Measurements from ENCODE around the gene CLDN14. TPM values are rescaled to one million over a fixed set of nuclear protein-coding genes. Genes with fewer than 3 reads are reported as not detected.

The CLDN14 gene
- total and polyA plus RNA-seq, 12 donors = 0.22 TPM; not detected in 11

DNA sequence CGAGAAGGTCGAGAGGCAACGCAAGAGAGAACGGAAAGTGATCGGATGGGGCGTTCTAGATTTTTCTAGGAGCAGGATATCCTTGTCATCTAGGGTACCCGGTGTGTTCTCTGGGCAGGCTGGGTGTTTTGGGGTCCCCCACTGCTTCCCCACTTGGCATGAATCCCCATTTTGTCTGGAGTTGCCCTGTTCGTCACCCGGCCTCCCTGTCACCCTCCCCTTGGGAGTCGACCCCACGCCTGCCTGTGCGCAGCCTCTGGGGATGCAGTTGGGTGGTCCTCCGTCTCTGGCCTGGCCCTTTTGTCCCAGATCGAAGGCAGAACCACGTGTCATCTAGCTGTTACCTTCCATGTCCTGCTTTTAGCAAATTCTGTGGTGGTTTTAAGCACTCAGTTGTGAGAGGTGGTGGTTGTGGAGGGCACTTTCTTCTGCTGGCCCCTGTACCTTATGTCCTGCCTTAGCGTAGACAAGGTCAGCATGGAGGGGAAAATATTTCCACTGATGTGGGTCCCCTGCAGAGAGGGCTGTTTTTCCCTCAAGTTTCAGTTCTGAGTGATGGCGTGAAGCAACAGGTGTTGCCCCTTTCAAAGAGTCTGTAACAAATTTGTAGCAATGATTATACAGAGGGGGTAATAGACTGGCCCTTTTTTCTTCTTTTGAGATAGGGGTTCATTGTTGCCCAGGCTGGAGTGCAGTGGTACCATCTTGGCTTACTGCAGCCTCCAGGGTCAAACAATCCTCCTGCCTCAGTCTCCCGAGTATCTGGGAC, 59.2 kb downstream of the CLDN14 start:
- DNase-seq = no peak
- 87 to 92% (median 90%) methylated on average over 18 of the region's 18 CpGs for WGBS, 4 donors
- no peak overlapping the region for H3K27ac ChIP-seq
- intact Hi-C loops (cut with DNase I) = loop anchor here (5.0 kb wide), 2 partner anchors 82 to 172 kb away; no protein-coding TSS in a partner anchor
- H3K9me3 ChIP-seq (replicated peaks in 1 of 3) = no peaks in the 10 kb centered on the region
- no peaks in the 10 kb centered on the region for H3K27me3 ChIP-seq
- no peak overlapping the region for H3K4me3 ChIP-seq
- H3K36me3 ChIP-seq (replicated peaks in 1 of 2) = no peaks in the 10 kb centered on the region
- TF ChIP-seq, protein P1, sequence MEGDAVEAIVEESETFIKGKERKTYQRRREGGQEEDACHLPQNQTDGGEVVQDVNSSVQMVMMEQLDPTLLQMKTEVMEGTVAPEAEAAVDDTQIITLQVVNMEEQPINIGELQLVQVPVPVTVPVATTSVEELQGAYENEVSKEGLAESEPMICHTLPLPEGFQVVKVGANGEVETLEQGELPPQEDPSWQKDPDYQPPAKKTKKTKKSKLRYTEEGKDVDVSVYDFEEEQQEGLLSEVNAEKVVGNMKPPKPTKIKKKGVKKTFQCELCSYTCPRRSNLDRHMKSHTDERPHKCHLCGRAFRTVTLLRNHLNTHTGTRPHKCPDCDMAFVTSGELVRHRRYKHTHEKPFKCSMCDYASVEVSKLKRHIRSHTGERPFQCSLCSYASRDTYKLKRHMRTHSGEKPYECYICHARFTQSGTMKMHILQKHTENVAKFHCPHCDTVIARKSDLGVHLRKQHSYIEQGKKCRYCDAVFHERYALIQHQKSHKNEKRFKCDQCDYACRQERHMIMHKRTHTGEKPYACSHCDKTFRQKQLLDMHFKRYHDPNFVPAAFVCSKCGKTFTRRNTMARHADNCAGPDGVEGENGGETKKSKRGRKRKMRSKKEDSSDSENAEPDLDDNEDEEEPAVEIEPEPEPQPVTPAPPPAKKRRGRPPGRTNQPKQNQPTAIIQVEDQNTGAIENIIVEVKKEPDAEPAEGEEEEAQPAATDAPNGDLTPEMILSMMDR (IDR thresholded peaks at IDR 0.05) = no peak
- TF ChIP-seq POLR2A (IDR thresholded peaks at IDR 0.05) = no peak
- no peaks in the 10 kb centered on the region for H3K4me1 ChIP-seq (replicated peaks in 1 of 2)

DNA sequence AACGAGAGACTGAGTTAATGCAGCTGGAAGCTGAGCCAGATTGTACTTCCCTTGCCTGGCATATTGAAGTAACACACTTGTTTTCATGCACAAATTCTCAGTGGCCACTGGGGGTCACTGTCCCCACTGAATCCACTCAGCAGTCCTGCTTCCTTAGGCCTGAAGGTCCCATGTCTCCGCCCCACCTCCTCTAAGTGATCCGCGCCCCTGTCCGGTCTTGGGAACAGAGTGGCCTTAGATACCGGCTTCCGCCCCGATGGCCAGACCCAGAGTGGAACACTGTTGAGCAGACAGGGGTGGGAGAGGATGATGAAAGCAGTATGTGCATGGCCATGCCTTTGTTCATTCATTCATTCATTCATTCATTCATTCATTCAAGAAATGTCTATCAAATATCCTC, 59.9 kb downstream of the CLDN14 start:
- intact Hi-C loops (cut with DNase I) = loop anchor here (5.0 to 10.0 kb wide), 3 partner anchors 82 to 505 kb away; no protein-coding TSS in a partner anchor
- 2 to 8% (median 5%) methylated on average over 8 of the region's 8 CpGs for WGBS, 4 donors
- Histone ChIP-seq H3K36me3 (replicated peaks in 1 of 2) (no peaks in the 10 kb centered on the region), H3K4me3 (no peak overlapping the region), H3K9me3 (replicated peaks in 1 of 3) (no peaks in the 10 kb centered on the region), H3K27me3 (no peaks in the 10 kb centered on the region), H3K27ac (no peak overlapping the region), H3K4me1 (replicated peaks in 1 of 2) (no peaks in the 10 kb centered on the region)
- TF ChIP-seq POLR2A (IDR thresholded peaks at IDR 0.05) = no peak
- TF ChIP-seq, protein P1 (IDR thresholded peaks at IDR 0.05) = peak; percentile 68 to 87 (median 80)
- DNase-seq = peak; percentile 75 to 92 (median 89)

DNA sequence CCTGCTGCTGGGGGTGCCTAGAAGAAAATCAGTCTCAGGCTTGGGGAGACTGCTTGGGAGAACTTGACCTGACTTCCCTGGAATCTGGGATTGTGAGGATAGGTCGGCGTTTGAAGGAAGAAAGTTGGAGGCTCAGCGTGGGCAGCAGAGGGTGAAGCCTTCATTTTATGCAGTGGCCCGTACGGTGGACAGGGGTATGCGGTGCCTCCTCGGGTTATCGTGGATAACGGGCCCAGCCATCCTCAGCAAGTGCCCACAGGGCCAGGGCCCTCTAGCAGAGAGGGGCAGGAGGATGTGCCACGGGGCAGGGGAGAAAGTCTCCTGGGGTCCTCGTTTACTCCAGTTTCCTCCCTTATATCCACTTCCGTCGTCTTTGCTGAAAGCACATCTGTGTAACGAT, 60.7 kb downstream of the CLDN14 start:
- Histone ChIP-seq H3K27ac (no peak overlapping the region), H3K9me3 (replicated peaks in 1 of 3) (no peaks in the 10 kb centered on the region), H3K36me3 (replicated peaks in 1 of 2) (no peaks in the 10 kb centered on the region), H3K4me1 (replicated peaks in 1 of 2) (no peaks in the 10 kb centered on the region), H3K4me3 (no peak overlapping the region), H3K27me3 (no peaks in the 10 kb centered on the region)
- TF ChIP-seq POLR2A (IDR thresholded peaks at IDR 0.05) = no peak
- TF ChIP-seq, protein P1 (IDR thresholded peaks at IDR 0.05) = no peak
- intact Hi-C loops (cut with DNase I) = loop anchor here in 1 of 2 donors (10.0 kb wide), 1 partner anchor 506 kb away; no protein-coding TSS in a partner anchor
- DNase-seq = no peak
- WGBS, 4 donors = 82 to 88% (median 83%) methylated on average over 8 to 14 of the region's 14 CpGs

DNA sequence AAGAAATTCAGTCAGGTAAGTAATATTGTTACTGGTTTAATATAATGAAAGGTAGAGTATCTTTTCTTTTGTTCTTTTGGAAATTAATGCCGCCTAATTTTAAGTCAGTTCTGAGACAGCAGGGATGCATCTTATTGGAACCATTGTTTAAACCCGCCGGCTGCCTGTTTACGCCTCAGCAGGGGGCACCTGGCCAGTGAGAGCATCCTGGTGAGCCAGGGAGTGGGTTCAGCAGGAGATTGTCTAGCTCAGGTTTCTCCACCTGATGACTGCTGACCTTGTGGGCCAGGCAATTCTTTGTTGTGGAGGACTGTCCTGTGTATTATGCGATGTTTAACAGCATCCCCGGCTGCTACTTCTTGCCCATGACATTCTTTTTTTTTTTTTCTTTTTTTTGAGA, 64.5 kb downstream of the CLDN14 start:
- 93 to 95% (median 94%) methylated on average over 6 of the region's 6 CpGs for WGBS, 4 donors
- TF ChIP-seq, protein P1 (IDR thresholded peaks at IDR 0.05) = no peak
- TF ChIP-seq POLR2A (IDR thresholded peaks at IDR 0.05) = no peak
- Histone ChIP-seq H3K27ac (no peak overlapping the region), H3K9me3 (replicated peaks in 1 of 3) (no peaks in the 10 kb centered on the region), H3K27me3 (no peaks in the 10 kb centered on the region), H3K4me1 (replicated peaks in 1 of 2) (no peaks in the 10 kb centered on the region), H3K36me3 (replicated peaks in 1 of 2) (no peaks in the 10 kb centered on the region), H3K4me3 (no peak overlapping the region)
- DNase-seq = no peak
- intact Hi-C loops (cut with DNase I) = loop anchor here in 1 of 2 donors (10.0 kb wide), 1 partner anchor 509 kb away; no protein-coding TSS in a partner anchor
